Liver (tissue), 3 donors: ENCODE data around the gene EEA1.

Experiments
- ATF3 ChIP-seq: IDR thresholded peaks from 2 replicates; pipeline ENCODE4 v1.6.1; 2016; ENCODE audit warnings: antibody characterized with exemption
- CTCF ChIP-seq: fragments of 150-350 bp; IDR thresholded peaks from 2 replicates; pipeline ENCODE4 v1.5.1; 2017; ENCODE audit warnings: improper control_type of control experiment, low read depth, low read length; ENCODE audit not compliant: missing input control
- EGR1 ChIP-seq, 2 donors: IDR thresholded peaks; 2 replicates each; pipeline ENCODE4 v1.6.1; 2016 to 2018; ENCODE audit warnings: antibody characterized with exemption in 2 of 2, low read depth in 2 of 2
- FOXA1 ChIP-seq: IDR thresholded peaks from 2 replicates; pipeline ENCODE4 v1.6.1; 2016; ENCODE audit warnings: antibody characterized with exemption
- GABPA ChIP-seq, 2 donors: IDR thresholded peaks in 1 of 2; conservative IDR thresholded peaks in 1 of 2; 2 replicates each; pipeline ENCODE4 v1.6.1; 2016; ENCODE audit warnings: antibody characterized with exemption in 2 of 2, mild to moderate bottlenecking in 1 of 2, moderate library complexity in 1 of 2
- RAD21 ChIP-seq, 2 donors: IDR thresholded peaks; 2 replicates each; pipeline ENCODE4 v1.6.1; 2016; ENCODE audit warnings: antibody characterized with exemption in 2 of 2, mild to moderate bottlenecking in 2 of 2
- REST ChIP-seq: IDR thresholded peaks from 2 replicates; pipeline ENCODE4 v1.6.1; 2016; ENCODE audit warnings: antibody characterized with exemption, mild to moderate bottlenecking
- SP1 ChIP-seq: IDR thresholded peaks from 2 replicates; pipeline ENCODE4 v1.6.1; 2018; ENCODE audit warnings: antibody characterized with exemption, mild to moderate bottlenecking
- TAF1 ChIP-seq: conservative IDR thresholded peaks from 2 replicates; pipeline ENCODE4 v1.6.1; 2016; ENCODE audit warnings: antibody characterized with exemption, mild to moderate bottlenecking
- YY1 ChIP-seq: IDR thresholded peaks from 2 replicates; pipeline ENCODE4 v1.6.1; 2016; ENCODE audit warnings: antibody characterized with exemption, mild to moderate bottlenecking
- ZBTB33 ChIP-seq: IDR thresholded peaks from 2 replicates; pipeline ENCODE4 v1.6.1; 2016; ENCODE audit warnings: antibody characterized with exemption
- donor health status: healthy.
- donor health status: healthy.

- TF ChIP-seq TAF1 (no peak), SP1 (no peak), YY1 (no peak), CTCF (no peak), FOXA1 (no peak), EGR1 (IDR thresholded peaks at IDR 0.05; ENCODE audit: low read depth in 2 of 2) (no peak), ZBTB33 (no peak), RAD21 (IDR thresholded peaks at IDR 0.05) (no peak), GABPA (IDR thresholded peaks at IDR 0.05 in 1 of 2, conservative IDR thresholded peaks at IDR 0.05 in 1 of 2) (no peak), REST (no peak), ATF3 (no peak)
Observed at GRCh38 chr12:92898755-92899154, 30.3 kb downstream of the EEA1 start.
